GM13977 (cell line): ENCODE data around the gene TEDC2.

ENCODE experiments used
- DNase-seq: peaks from one replicate; pipeline ENCODE4 v3.0.0; 2012; ENCODE audit warnings: low spot score
- in situ Hi-C: fragments of 300-500 bp; cut with MboI; formaldehyde crosslinking; loops from one replicate; pipeline ENCODE4 v1.12.0; 2022; ENCODE audit warnings: low sequenced_read_pairs, low pct_unique_long_range_greater_than_20kb, mixed read lengths, inconsistent platforms; ENCODE audit not compliant: unreplicated experiment
- TF ChIP-seq, protein P1 (sequence below): IDR thresholded peaks from 2 replicates; pipeline ENCODE4 v1.5.1; 2012; ENCODE audit warnings: mild to moderate bottlenecking, control low read depth; ENCODE audit not compliant: insufficient read depth; ENCODE audit errors: extremely low read depth, missing control alignments

TEDC2 gene

DNA sequence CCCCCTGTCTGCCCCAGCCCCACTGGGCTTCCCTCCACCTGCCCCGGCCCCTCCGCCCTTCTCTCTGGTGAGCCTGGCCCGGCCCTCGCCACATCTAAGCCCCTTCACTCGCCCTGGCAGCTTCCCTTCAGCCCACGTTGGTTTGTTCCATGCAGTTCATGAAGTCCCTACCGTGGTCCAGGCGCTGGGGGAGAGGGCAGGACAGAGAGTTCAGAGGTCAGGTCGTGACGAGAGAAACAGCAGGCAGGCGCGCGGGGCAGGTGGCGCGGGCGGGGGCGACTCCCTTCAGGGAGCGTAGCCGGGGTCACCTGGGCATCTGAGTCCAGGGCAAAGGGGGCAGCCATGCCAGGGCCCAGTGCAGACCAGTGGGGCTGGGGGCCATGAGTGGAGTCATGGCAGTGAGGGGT lies 8.9 kb upstream of the TEDC2 start:
- TF ChIP-seq, protein P1, sequence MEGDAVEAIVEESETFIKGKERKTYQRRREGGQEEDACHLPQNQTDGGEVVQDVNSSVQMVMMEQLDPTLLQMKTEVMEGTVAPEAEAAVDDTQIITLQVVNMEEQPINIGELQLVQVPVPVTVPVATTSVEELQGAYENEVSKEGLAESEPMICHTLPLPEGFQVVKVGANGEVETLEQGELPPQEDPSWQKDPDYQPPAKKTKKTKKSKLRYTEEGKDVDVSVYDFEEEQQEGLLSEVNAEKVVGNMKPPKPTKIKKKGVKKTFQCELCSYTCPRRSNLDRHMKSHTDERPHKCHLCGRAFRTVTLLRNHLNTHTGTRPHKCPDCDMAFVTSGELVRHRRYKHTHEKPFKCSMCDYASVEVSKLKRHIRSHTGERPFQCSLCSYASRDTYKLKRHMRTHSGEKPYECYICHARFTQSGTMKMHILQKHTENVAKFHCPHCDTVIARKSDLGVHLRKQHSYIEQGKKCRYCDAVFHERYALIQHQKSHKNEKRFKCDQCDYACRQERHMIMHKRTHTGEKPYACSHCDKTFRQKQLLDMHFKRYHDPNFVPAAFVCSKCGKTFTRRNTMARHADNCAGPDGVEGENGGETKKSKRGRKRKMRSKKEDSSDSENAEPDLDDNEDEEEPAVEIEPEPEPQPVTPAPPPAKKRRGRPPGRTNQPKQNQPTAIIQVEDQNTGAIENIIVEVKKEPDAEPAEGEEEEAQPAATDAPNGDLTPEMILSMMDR: no peak
- in situ Hi-C loops: no loop called here
- no peak for DNase-seq

GRCh38 chr16:2451851-2452320 lies 8.0 kb upstream of the TEDC2 start:
- in situ Hi-C loops: no loop called here
- TF ChIP-seq, protein P1: no peak
- no peak for DNase-seq

DNA sequence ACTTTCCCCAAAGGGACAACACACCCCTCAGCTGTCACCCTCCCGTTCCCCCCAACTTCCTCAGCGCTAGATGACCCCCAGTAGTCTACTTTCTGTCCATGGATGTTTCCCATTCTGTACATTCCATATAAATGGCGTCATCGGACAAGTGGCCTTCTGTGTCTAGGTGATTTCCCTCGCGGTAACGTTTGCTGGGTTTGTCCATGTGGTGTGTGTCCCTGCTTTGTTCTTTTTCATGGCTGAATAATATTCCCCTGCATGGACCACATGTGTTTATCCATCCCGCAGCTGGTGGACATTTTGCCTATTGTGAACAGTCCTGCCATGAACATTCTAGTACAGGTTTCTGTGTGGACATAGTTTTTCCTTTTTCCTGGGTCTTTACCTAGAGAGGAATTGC lies 7.3 kb upstream of the TEDC2 start:
- TF ChIP-seq, protein P1: no peak
- in situ Hi-C loops: no loop called here
- no peak for DNase-seq

GRCh38 chr16:2455081-2455845 lies 4.6 kb upstream of the TEDC2 start:
- no peak for DNase-seq

GRCh38 chr16:2456551-2457153 lies 3.3 kb upstream of the TEDC2 start:
- in situ Hi-C loops: no loop called here
- DNase-seq: no peak
- TF ChIP-seq, protein P1: no peak

More at GRCh38 chr16:2455081-2455845, 4.6 kb upstream of the TEDC2 start:
- TF ChIP-seq, protein P1: no peak
- in situ Hi-C loops: no loop called here

- in situ Hi-C loops: no loop called here
- TF ChIP-seq, protein P1: no peak
These were observed 2.6 kb upstream of the TEDC2 start for GRCh38 chr16:2457267-2457666.

More at GRCh38 chr16:2457267-2457666, 2.6 kb upstream of the TEDC2 start:
- no peak for DNase-seq
